HepG2 (cell line): ENCODE results near the gene SUCLA2.

Experiments used
- CBX2 ChIP-seq, 2 experiments: fragments of 200-600 bp in 1 of 2; sonication (generic); formaldehyde crosslinking in 1 of 2; IDR thresholded peaks; 2 replicates each; pipeline versions ENCODE4 v1.7.0 to v1.8.1; 2018 to 2022; ENCODE audit warnings: low read depth in 2 of 2, low read length in 1 of 2, mild to moderate bottlenecking in 1 of 2, missing genetic modification reagents in 1 of 2
- CERS6 ChIP-seq: sonication (generic); formaldehyde crosslinking; IDR thresholded peaks from 2 replicates; pipeline ENCODE4 v1.5.0; 2020; ENCODE audit warnings: missing genetic modification reagents
- CSRNP2 ChIP-seq: sonication (generic); formaldehyde crosslinking; conservative IDR thresholded peaks from 2 replicates; pipeline ENCODE4 v1.8.0; 2022; ENCODE audit warnings: low read depth, missing genetic modification reagents
- CTCF ChIP-seq: sonication (generic); formaldehyde crosslinking; IDR thresholded peaks from 2 replicates; pipeline ENCODE4 v1.5.0; 2020; ENCODE audit warnings: mild to moderate bottlenecking, missing genetic modification reagents, moderate library complexity
- EED ChIP-seq: sonication (generic); formaldehyde crosslinking; IDR thresholded peaks from 2 replicates; pipeline ENCODE4 v1.5.0; 2020; ENCODE audit warnings: mild to moderate bottlenecking, missing genetic modification reagents
- JUND ChIP-seq: sonication (generic); formaldehyde crosslinking; IDR thresholded peaks from 2 replicates; pipeline ENCODE4 v1.8.0; 2022; ENCODE audit warnings: mild to moderate bottlenecking, missing genetic modification reagents
- NCOR1 ChIP-seq: fragments of 200-600 bp; sonication (generic); IDR thresholded peaks from 2 replicates; pipeline ENCODE4 v1.7.0; 2017; ENCODE audit warnings: antibody characterized with exemption, low read length, borderline replicate concordance
- POLR2A ChIP-seq, 2 experiments: IDR thresholded peaks; 2 replicates each; pipeline ENCODE4 v1.6.1; 2011; ENCODE audit warnings: low read depth in 2 of 2, low read length in 2 of 2, mild to moderate bottlenecking in 1 of 2, moderate library complexity in 1 of 2; ENCODE audit not compliant: insufficient read depth in 1 of 2
- SUZ12 ChIP-seq: fragments of 150-350 bp; IDR thresholded peaks from 2 replicates; pipeline ENCODE4 v1.6.1; 2014; ENCODE audit warnings: low read depth, low read length
- YY1 ChIP-seq: IDR thresholded peaks from 2 replicates; pipeline ENCODE4 v1.6.1; 2011; ENCODE audit warnings: low read length, low read depth, moderate library complexity, mild to moderate bottlenecking; ENCODE audit not compliant: insufficient read depth, insufficient replicate concordance
- ZNF530 ChIP-seq: sonication (generic); formaldehyde crosslinking; IDR thresholded peaks from 2 replicates; pipeline ENCODE4 v1.5.0; 2020; ENCODE audit warnings: low read depth, mild to moderate bottlenecking, missing genetic modification reagents
- TF ChIP-seq, protein P1 (sequence below): IDR thresholded peaks from 2 replicates; pipeline ENCODE4 v1.6.1; 2012; ENCODE audit warnings: inconsistent platforms
- TF ChIP-seq, protein P2 (sequence below), 2 experiments: sonication (generic) in 1 of 2; formaldehyde crosslinking in 1 of 2; IDR thresholded peaks; 2 replicates each; pipeline versions ENCODE4 v1.5.1 to v1.6.1; 2011 to 2020; ENCODE audit warnings: borderline replicate concordance in 1 of 2, low read depth in 1 of 2, low read length in 1 of 2, mild to moderate bottlenecking in 1 of 2, missing genetic modification reagents in 1 of 2, moderate library complexity in 1 of 2

GRCh38 chr13:48012668-48013067, 11.6 kb upstream of the SUCLA2 start:
- TF ChIP-seq POLR2A (IDR thresholded peaks at IDR 0.05; ENCODE audit: insufficient read depth in 1 of 2, low read depth in 2 of 2, low read length in 2 of 2) (no peak), YY1 (no peak), CERS6 (no peak), CBX2 (IDR thresholded peaks at IDR 0.05; ENCODE audit: low read depth, low read length) (no peak), CBX2 (CRISPR knock-in tag; IDR thresholded peaks at IDR 0.05; ENCODE audit: low read depth) (no peak), CTCF (CRISPR knock-in tag) (no peak), CSRNP2 (CRISPR knock-in tag) (no peak), NCOR1 (no peak), EED (CRISPR knock-in tag) (no peak), ZNF530 (no peak), JUND (CRISPR knock-in tag) (no peak), SUZ12 (no peak)
- TF ChIP-seq, protein P1, sequence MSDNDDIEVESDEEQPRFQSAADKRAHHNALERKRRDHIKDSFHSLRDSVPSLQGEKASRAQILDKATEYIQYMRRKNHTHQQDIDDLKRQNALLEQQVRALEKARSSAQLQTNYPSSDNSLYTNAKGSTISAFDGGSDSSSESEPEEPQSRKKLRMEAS: no peak
- TF ChIP-seq, protein P2, sequence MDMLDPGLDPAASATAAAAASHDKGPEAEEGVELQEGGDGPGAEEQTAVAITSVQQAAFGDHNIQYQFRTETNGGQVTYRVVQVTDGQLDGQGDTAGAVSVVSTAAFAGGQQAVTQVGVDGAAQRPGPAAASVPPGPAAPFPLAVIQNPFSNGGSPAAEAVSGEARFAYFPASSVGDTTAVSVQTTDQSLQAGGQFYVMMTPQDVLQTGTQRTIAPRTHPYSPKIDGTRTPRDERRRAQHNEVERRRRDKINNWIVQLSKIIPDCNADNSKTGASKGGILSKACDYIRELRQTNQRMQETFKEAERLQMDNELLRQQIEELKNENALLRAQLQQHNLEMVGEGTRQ (IDR thresholded peaks at IDR 0.05; ENCODE audit: low read depth, low read length): no peak
- TF ChIP-seq, protein P2 (CRISPR knock-in tag; IDR thresholded peaks at IDR 0.05; ENCODE audit: borderline replicate concordance): no peak
